DMS 273 (cell line): ENCODE results near the gene MAFF.
A peak's percentile ranks its signal among the peaks of the same experiment; 100 is the strongest.
"Not testable (repeated sequence)": the region's sequence is repeated elsewhere in the genome, so short reads cannot be mapped to it uniquely, and the experiment has no call there.

Experiments used
- DNase-seq: peaks from one replicate; lab custom pipeline; 2025; ENCODE audit not compliant: unreplicated experiment; lab: John Stamatoyannopoulos, UW

The MAFF gene

DNA sequence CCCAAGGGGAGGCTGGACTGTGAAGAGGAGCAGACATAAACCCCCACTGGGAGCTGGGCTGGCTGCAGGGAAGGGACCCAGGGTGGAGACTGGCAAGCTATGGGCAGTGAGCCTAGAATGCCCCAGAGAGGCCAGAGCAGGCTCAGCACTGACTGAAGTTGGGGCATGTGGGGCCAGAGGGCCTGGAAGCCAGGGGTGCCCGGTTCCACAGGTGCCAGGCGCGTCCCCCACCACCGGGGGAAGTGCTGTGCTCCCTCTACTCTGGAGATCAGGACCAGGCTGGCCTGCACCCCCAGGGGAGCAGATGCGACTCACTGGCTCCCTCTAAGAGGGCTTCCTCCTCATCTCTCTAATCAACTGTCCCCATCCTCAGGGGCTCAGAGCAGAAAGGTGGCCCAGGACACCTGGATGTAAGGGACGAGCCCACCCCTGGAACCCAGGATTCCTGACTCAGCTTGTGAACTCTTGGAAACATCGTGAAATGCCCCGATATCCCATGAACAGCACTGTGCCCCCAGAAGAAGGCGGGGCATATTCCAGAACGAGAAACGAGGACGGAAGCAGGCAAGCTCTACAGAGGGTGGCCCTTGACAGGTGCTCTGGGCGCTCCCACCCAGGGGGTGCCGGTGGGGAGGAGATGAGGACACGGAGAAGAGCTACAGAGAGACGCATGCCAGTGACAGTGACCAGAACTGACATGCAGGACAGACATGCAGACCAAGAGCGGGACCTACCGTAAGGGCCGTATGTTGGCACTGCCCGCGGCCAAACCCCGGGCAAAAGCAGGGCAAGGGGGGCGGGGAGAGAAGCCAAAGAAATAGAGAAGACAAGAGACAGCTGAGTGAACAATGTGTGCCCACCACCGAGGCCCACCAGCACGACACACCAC lies 20.4 kb downstream of the MAFF start:
- no peak for DNase-seq

DNA sequence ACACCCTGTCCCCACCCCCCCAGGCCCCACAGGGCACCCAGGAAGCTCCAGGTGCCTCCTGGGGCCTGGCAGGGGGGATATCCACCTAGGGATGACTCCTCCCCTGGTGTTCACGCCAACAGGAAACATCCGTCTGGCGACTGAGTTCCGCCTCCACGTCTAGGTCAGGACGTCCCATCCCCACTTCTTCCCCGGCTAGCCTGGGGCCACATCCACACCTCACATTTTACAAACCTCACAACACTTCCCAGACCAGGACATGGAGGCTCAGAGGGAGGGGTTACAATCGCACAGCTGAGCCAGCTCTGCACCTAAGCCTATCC lies 21.0 kb downstream of the MAFF start:
- DNase-seq, result no peak

DNA sequence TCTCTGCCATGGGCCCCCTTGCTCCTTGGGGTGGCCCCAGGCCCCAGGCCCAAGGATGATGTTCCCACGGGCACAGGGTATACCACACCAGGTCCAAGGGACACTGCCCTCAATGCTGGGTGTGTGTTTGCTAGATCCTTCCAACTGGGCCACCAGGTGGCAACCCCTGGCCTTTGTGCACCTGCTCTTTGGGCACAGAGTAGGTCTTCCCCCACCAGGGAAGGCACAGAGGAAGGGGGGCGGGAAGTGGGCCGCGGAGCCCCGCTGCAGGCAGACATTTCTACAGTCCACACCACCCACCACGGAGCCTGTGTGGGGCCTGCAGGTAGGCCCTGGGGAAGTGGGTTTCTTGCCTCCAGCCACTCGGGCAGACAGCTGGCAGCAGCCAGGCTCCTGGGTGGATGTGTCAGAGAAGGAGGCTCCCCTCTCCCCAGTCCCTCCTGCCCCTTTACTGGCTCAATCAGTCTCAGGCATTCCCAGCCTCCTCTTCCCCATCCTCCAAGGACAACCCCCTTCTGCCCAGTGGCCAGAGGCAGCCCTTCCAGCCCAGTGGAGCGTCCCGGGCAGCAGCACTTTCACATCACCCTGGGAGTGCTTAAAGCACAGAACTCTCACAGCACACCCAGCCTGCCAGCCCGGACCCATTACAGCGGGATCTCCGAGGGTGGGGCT lies 21.6 kb downstream of the MAFF start:
- DNase-seq, result peak; percentile 21

- no peak for DNase-seq
Observed at GRCh38 chr22:38226853-38227649, 25.3 kb downstream of the MAFF start.

DNA sequence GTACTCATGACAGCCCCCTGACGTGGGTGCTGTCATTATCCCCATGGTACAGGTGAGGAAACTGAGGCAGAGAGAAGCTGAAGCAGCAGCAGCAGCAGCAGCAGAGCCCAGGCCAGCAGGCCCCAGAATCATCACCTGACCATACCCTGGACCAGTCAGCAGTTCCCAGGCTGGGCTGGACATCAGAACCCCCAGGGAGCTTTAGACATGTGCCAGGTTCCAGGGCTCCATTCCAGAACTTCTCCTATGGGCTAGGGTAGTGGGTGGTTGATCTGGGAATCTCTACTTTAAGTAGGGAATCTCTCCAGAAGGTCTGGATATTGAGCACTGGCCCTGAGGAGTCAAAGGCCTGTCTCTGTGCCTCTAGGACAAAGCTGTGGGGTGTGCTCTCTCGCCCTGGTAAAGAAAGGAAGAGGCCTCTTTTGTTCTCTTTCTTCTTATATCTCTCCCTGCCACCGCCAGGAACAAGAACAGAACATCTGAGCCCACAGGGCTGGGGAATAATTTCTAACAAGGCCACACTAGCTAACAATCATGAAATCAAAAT lies 26.6 kb downstream of the MAFF start:
- DNase-seq, result no peak

DNA sequence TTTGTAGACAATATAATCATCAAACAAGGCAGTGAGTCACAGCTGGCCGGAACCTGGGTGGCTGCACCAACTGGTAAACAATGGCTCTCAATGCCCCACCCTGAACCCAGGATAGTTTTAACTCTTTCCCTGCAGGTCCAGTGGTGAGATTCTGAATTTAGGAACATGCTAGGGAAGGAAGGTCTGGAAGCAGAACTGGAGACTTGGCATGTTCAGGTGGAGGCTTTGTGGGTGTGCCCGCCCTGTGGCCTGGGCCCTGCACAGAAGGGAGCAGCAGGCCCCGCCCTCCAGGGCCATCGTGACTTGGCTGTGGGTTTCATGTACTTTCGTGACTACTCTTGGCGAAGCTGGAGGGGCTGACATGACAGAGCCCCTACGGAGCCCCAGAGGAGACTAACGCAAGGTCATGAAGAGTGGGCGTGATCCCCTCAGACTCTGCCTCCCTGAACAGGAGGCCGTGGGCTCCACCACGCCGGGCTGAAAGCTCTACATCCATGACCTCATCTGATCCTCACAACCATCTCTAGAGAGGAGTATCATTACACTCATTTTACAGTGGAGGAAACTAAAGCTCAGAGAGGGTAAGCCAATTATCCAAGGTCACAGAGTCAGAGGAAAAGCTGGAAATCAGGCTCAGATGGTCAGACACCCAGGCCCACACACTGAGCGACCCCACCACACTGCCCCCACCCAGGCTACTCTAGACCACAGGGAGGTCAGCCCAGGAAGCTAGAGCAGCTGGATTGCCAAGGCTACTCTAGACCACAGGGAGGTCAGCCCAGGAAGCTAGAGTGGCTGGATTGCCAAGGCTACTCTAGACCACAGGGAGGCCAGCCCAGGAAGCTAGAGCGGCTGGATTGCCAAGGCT lies 27.3 kb downstream of the MAFF start:
- no peak for DNase-seq

GRCh38 chr22:38230108-38230825 lies 28.5 kb downstream of the MAFF start:
- peak; percentile 59 for DNase-seq

DNA sequence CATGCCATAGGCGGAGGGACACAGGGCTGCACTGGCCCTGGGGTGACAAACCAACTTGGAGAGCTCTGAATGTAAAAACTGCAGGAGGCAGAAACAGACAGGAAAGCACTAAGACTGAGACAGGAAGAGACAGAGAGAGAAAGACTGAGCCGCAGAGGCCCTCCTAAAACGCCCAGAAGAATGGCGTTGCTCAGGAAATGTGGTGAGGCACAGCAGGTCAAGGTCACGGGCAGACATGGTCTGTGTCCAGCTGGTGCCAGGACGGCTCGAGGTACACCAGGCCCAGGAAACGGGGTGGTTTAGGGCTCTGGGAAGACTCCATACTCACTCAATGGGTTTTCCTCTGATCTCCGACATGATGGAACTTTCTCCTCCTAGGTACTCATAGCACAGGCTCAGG lies 29.1 kb downstream of the MAFF start:
- no peak for DNase-seq

DNA sequence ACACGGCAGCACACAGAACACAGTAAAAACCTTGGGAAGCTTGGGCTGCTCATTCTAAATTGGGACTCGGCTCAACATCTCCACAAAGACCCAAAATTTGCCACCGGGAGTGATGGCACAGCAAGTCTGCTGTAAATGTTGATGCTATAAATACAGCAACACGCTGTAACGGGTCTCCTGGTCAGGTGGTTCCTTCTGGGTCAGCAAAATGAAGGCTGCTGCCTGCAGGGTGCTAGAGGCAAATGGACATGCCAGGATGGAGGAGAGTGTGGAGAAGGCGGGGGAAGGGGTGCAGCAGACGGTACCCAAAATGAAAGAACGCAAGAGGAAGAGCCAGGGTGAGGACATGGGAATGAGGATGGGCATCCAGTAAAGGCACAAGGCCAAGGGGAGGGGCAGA lies 30.4 kb downstream of the MAFF start:
- no peak for DNase-seq

DNA sequence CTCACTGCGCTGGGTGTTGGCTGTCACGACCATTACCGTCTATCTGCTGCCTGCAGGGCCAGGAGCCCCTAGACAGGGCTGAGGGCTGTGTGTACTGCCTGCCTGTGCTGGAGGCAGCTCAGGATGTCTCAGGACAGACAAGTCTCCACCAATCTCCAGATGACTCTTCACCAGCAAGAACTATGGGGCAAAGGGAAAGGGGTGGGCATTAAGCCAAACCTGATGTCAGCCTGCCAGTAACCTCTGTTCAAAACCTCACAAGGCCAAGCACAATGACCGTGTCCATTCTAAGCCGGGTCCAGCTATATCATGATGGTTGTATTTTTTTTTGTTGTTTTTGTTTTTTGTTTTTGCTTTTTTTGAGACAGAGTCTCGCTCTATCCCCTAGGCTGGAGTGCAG lies 31.6 kb downstream of the MAFF start:
- DNase-seq, result no peak

DNA sequence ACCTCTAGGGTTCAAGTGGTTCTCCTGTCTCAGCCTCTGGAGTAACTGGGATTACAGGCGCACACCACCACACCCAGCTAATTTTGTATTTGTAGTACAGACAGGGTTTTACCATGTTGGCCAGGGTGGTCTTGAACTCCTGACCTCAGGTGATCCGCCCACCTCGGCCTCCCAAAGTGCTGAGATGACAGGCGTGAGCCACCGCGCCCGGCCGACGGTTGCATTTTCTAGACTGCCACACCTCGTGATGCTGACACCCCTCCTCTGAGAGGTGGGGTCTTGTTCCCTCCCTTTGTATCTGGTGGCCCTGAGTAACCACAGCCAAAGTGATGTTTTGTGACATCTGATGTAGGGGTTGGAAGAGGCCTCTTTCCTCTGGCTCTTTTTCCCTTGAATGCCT lies 32.1 kb downstream of the MAFF start:
- DNase-seq, result not testable (repeated sequence)

DNA sequence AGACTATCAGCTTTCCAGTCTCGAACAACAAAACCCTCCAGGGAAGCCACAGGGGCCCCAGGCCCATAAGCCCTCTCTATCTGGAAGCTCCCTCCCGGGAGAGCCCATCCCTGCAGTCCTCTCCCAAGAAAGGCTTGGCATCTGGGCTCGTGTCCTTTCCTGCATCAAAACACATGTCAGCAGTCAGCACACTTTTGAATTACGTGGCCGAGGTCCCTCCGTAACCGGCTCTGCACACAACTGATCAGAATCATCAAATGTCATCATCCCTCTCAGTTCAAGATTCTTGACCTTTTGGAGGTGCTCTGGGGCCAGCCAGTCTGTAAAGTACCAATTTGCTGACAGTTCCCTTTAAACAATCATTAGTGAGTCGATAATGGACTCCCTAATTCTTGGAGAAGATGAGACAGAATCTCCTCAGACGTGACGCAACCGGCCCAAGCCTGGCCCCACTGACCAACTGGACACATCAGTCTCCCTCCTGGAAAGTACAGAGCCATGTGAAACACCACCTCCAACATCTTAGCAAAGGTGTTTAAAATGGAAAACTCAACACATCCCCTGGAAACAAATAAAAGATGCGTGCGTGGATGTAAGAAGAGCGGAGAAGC lies 33.6 kb downstream of the MAFF start:
- DNase-seq, result no peak

- DNase-seq, result no peak
Observed at GRCh38 chr22:38236786-38237185, 35.0 kb downstream of the MAFF start.

DNA sequence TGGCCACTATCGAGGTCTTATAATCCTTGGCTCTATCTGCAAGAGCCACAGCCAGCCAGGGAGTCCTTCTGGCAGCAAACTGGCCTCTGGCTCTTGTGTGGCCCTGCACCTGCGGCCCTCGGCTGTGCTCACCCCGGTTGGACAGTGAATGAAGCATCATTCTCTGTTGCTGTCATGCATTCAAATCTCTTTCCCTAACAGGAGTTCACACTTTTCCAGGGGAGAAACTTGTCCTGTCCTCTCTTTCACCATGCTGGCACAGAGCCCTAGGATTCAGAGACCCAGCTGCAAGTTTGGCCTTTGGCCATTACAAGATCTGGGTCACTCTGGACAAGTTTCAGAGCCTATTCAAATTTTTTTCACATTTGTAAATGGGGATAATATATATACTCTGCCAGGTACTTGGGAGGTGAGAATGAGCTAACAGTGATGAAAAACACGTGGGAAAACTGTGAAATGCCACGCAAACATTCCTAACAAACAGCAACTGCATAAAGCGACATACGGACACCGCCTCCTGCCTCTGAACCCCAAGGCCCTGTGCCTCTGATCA lies 36.8 kb downstream of the MAFF start:
- peak; percentile 22 for DNase-seq

GRCh38 chr22:38239101-38239761 lies 37.4 kb downstream of the MAFF start:
- DNase-seq, result peak; percentile 50

- peak; percentile 53 for DNase-seq
Observed at GRCh38 chr22:38240734-38241252, 39.0 kb downstream of the MAFF start.

GRCh38 chr22:38243007-38243765 lies 41.4 kb downstream of the MAFF start:
- DNase-seq, result peak; percentile 94

DNA sequence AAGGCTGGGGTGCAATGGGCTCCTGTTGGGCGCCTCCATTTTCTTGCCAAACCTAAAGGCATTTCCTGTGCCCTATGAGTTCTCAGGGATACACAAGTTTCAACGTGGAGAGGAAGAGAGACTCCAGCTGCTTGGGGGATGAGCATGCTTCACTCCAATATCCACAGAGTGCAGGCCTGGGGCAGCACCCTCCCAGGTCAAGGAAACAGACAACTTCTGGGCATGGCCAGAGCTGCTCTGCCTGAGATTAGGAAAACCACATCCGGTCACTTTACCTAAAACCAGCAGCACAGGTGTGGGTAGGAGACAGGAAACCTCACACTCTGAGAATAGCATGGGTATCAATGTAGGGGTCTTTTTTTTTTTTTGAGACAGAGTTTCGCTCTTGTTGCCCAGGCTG lies 42.3 kb downstream of the MAFF start:
- DNase-seq, result no peak
